NT2/D1 (cell line): ENCODE data around the gene RALGAPB.

Experiments used
- SUZ12 ChIP-seq: IDR thresholded peaks from 2 replicates; pipeline ENCODE4 v1.6.1; 2011; ENCODE audit not compliant: insufficient read length, insufficient read depth; ENCODE audit errors: extremely low read depth
- YY1 ChIP-seq: IDR thresholded peaks from 2 replicates; pipeline ENCODE4 v1.6.1; 2011; ENCODE audit not compliant: insufficient read length, insufficient read depth
- ZNF274 ChIP-seq: IDR thresholded peaks from 2 replicates; pipeline ENCODE4 v1.6.1; 2011; ENCODE audit warnings: mild to moderate bottlenecking, low read depth, low read length

DNA sequence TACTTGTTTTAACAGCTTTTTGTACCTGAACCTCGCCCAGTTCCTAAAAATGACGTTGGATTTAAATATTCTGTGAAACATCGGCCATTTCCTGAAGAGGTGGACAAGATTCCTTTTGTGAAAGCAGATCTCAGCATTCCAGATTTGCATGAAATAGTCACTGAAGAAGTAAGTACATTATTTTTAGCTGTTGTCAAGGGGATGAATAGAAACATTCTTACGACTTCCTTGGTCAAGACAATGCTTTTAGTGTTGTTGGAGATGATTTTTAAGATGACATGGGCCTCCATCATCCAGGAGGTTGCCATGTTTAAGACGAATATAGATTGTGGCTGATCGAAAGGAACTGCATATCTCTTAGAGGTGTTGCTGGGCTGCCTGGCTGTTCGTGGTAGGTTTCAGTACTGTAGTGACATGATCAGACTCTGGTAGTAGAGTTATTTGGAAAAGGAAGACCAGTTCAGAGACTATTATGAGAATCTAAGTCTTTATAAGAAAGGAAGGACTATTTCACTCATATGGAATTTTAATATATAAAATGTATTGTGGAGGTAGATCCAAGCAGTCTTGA lies 78.5 kb downstream of the RALGAPB start:
- TF ChIP-seq YY1, result no peak
- no peak for TF ChIP-seq ZNF274
- TF ChIP-seq SUZ12, result no peak
